ENCODE results near the gene CBFA2T3.
"Not testable (repeated sequence)": the region's sequence is repeated elsewhere in the genome, so short reads cannot be mapped to it uniquely, and the experiment has no call there.

CBFA2T3 gene

DNA sequence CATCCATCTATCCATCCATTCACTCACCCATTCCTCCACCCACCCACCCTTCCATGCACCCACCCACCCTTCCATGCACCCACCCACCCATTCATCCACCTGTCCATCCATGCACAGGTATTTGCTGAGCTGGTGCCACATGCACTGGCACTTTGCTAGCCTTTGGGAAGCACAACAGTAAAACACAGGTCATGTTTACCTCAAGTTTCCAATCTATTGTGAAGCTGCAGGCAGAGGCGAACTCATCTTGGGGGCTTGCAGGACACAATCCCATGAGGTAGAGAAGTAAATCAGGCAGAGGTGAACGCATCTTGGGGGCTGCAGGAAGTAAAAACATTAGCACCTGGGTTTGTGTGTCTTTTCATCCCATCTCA lies 35.6 kb upstream of the CBFA2T3 start:
- no peak for DNase-seq (ENCODE audit: low spot score)

DNA sequence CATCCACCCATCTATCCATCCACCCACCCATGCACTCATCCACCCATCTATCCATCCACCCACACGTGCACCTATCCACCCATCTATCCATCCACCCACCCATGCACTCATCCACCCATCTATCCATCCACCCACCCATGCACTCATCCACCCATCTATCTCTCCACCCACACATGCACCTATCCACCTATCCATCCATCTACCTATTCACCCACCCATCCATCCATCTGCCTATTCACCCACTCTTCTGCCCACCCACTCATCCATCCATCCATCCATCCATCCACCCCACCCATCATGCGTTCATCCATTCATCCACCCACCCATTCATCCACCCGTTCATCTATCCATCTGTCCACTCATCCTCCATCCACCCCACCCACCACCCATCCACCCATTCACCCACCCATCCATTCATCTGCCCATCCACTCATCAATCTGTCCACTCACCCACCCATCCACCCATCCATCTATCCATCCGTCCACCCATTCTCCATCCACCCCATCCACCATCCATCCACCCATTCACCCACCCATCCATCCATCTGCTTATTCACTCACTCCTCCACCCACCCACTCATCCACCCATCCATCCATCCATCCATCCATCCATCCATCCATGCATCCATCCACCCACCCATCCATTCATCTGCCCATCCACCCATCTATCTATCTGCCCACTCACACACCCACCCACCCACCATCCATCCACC lies 35.1 kb upstream of the CBFA2T3 start:
- DNase-seq (ENCODE audit: low spot score), result no peak

- DNase-seq (ENCODE audit: low spot score), result no peak
Measured at GRCh38 chr16:89010210-89010925, 33.4 kb upstream of the CBFA2T3 start.

DNA sequence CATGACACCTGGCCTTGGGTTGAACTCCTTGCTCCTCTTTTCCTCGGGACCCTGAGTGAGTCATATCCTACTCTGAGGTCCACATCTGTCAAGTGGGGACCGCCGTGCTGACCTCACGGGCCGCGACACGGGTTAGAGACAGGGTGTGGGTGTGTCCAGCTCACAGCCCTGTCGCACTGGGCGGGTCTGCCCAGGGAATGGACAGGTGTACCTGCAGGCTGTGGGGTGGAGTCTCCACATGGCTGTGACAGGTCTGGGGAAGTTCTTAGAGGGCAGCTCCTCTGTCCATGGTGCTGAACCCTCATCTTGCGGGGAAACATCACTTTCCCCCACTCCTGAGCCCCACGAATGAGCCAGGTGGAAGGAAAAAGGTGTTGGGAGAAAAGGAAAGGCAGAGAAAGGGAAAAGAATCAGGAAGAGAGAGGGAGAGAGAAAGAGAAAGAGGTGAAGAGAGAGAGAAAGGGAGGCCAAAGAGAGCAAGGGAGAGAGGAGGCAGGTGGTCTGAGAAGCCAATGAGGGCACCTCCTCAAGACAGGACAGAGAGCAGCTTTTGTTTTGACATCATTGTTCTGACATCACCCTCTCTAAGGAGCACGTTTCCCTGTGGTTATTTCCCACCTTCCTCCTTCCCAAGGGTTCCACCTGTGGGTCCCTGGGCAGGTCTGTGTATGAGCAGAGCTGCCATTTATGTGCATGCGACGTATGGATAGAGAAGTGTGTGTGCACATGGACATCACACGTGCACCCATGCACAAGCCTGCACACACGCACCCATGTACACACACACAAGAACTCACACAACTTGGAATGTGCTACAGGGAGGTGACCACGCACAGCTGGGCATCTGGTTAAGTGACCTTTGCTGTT lies 32.6 kb upstream of the CBFA2T3 start:
- no peak for DNase-seq (ENCODE audit: low spot score)

DNA sequence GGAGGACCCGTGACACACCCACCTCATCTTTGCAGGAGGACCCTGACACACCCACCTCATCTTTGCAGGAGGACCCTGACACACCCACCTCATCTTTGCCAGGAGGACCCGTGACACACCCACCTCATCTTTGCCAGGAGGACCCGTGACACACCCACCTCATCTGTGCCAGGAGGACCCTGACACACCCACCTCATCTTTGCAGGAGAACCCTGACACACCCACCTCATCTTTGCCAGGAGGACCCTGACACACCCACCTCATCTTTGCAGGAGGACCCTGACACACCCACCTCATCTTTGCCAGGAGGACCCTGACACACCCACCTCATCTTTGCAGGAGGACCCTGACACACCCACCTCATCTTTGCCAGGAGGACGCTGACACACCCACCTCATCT lies 31.8 kb upstream of the CBFA2T3 start:
- DNase-seq (ENCODE audit: low spot score), result not testable (repeated sequence)

DNA sequence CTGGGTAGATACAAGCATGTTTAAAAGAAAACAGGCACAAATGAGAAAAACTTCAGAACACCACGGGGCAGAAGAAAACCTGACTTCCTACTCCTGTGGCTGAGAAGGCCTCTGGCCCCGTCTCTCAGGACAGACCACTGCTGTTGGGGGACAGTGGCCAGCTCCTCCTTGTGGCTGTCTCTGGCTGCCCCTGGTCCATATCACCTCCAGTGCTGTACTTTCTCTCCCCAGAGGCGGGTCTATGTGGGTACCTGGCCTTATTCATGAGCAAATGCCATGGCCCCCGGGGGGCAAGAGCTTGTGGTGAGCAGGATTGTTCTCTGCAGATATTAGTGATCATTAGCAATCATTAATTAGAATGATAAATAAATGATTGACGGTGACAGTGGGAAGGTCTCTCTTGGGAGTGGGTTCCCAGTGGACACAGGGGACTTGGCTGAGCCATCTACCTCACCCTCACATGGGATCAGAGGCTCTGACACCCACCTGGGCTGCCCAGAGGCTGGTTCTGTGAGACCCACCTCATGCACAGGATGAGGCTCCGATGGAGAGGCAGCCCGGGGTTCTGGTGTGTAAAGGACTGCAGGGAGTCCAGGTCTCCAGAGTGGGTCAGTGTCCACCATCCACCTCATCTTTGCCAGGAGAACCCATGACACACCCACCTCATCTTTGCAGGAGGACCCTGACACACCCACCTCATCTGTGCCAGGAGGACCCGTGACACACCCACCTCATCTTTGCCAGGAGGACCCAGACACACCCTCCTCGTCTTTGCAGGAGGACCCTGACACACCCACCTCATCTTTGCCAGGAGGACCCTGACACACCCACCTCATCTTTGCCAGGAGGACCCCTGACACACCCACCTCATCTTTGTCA lies 30.6 kb upstream of the CBFA2T3 start:
- no peak for DNase-seq (ENCODE audit: low spot score)

DNA sequence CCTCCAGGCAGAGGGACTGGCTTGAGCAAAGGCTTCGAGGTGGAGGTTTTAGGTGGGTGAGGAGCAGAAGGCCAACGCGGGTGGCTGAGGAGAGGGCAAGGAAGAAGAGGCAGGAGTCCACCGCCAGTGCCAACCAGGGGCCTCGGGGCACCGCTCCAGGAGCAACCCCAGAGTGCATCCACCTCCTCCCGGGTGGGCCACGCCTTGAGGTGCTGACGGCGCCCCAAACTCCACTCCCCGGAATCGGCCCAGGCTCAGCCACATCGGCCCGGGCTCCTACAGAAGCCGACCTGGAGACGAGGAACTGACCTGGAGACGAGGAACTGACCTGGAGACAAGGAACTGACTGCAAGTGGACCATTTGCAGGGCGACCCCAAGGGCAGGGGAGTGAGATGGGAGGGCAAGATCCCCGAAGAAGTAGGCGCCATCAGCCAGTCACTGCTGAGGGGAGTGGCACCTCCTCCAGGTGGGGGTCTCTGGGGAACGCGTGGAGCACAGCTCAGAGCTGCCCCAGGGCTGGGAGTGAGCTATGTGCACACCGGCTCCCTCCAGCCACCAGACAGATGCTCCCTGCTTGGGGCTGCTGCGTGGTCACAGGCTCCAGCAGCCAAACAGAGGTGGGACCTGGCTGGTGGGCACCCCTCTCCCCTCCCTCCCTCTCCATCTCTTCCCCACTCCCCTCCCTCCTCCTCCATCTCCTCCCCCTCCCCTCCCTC lies 29.2 kb upstream of the CBFA2T3 start:
- no peak for DNase-seq (ENCODE audit: low spot score)

- DNase-seq (ENCODE audit: low spot score), result no peak
Measured at GRCh38 chr16:89005201-89006035, 28.4 kb upstream of the CBFA2T3 start.

DNA sequence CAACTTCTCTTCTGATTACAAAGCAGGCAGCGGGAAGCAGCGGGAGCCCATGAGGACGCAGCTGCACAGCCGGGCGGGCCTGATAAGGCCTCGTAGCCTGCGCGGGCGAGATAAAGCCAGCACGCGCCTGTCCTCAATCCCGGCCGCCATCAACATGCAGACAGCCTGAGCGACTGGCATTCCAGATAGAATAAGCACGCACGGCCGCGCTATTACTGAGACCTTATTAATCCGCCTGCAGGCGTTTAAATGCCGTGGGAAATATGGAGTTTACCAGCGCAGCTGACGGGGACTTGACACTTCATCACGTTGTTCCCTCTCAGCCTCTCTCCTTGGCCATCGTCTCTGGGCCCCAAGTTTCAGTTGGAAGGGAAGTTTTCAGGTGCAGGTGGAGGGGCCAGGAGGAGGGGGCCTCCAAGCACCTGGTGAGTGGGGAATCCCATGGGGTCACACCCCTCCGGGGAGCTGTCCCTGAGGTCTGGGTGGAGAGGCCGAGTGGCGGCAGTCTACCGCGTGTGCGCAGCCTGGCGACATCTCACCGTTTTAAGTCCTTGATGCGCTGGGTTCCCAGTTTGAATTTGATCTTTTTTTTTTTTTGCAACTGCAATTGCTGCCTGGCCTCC lies 27.3 kb upstream of the CBFA2T3 start:
- no peak for DNase-seq (ENCODE audit: low spot score)

DNA sequence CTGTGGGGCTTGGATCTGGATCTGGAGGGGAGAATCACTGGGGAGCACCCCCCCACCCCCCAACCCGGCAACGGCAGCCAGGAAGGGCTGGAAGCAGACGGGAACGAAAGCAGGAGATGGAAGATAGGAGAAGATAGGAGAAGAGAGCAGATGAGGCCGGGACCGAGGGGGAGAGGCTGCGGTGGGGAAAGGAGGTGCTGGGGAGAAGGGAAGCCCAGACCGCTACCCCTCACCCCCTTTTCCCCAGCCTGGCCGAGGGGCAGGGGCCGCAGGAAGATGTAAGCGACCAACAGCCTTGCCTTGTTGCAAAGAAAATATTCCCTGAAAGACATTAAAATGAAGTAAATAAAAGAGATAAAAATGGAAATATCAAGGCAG lies 26.8 kb upstream of the CBFA2T3 start:
- no peak for DNase-seq (ENCODE audit: low spot score)

- no peak for DNase-seq (ENCODE audit: low spot score)
Measured at GRCh38 chr16:89002851-89003830, 26.1 kb upstream of the CBFA2T3 start.

DNA sequence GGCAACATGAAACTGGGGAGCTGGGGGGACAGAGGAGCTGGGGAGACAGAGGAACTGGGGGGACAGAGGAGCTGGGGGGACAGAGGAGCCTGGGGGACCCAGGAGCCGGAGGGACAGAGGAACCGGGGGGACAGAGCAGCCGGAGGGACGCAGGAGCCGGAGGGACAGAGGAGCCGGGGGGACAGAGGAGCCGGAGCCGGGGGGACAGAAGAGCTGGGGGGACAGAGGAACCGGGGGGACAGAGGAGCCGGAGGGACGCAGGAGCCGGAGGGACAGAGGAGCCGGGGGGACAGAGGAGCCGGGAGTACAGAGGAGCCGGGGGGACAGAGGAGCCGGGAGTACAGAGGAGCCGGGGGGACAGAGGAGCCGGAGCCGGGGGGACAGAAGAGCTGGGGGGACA lies 25.1 kb upstream of the CBFA2T3 start:
- not testable (repeated sequence) for DNase-seq (ENCODE audit: low spot score)

GRCh38 chr16:89001117-89002027 lies 24.4 kb upstream of the CBFA2T3 start:
- no peak for DNase-seq (ENCODE audit: low spot score)

DNA sequence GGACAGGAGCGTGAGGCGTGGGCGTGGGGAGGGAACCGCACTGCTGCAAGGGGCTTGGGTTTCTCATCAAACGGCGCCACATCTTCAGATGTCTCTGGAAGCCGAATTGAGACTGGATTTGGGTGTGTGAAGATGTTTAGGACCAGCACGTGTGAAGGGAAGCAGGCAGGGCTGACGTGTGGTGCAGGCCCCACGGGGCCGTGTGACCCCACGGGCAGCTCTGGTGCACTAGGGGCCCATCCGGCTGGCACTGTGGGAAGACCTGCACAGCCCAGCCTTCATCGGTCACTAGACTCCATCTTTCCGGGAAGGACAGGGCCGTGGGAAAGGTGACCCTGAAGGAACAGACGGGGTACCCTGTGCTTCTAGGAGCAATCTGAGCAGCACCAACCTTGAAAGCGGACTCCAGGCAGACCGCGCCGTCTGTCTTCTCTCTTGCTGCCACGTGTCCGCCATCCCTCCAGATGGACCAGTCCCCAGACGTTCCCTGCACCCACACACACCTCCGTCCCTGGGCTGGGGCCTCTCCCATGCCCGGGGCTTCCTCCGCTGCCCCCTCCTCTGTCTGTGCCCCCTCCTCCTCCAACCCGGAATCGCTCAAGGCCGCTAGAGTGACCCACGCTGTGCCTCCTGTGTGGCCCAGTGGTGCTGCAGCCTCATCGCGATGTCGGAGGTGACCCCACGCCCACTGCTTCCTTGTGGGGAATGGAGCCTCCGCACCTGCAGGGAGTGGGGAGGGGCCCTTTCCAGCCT lies 23.4 kb upstream of the CBFA2T3 start:
- DNase-seq (ENCODE audit: low spot score), result no peak

- no peak for DNase-seq (ENCODE audit: low spot score)
Measured at GRCh38 chr16:88999457-89000206, 22.6 kb upstream of the CBFA2T3 start.

Measured in kidney capillary endothelial cell (primary cell).